Measurements from ENCODE around the gene CPXM1. TPM values are rescaled to one million over a fixed set of nuclear protein-coding genes. Genes with fewer than 3 reads are reported as not detected.

The CPXM1 gene
- total RNA-seq, 6 experiments from 2014 or later = 0.10 TPM; not detected in 5

DNA sequence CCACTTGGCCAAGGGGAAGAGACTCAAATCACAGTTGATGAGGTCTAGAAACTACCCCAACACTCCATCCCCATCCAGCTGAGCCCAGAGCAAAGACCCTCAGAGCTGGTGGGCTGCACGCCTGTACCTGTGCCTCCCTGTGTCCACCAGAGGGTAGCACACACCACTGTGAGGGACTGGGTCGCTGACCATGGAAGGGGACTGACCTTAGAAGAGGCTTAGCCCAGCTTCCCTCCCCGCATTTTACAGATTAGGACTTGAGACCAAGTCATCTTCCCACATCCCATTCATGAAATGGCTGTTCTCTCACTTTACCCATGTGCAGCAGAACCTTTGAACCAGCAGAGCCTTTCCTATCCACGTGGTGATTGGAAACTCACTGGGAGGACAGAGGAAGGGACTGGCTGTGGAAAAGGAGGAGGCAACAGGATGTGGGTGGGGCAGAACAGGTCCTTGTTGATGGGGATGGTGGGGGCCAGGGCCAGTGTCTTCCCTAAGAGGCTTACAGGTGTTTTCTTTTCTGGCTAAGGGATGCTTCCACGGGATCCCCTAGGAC lies 44.3 kb downstream of the CPXM1 start:
- H3K4me1 Mint-ChIP-seq (ENCODE audit: low read depth) = peaks cover 16% of the 10 kb centered on the region
- DNase-seq = no peak
- TF ChIP-seq, protein P1, sequence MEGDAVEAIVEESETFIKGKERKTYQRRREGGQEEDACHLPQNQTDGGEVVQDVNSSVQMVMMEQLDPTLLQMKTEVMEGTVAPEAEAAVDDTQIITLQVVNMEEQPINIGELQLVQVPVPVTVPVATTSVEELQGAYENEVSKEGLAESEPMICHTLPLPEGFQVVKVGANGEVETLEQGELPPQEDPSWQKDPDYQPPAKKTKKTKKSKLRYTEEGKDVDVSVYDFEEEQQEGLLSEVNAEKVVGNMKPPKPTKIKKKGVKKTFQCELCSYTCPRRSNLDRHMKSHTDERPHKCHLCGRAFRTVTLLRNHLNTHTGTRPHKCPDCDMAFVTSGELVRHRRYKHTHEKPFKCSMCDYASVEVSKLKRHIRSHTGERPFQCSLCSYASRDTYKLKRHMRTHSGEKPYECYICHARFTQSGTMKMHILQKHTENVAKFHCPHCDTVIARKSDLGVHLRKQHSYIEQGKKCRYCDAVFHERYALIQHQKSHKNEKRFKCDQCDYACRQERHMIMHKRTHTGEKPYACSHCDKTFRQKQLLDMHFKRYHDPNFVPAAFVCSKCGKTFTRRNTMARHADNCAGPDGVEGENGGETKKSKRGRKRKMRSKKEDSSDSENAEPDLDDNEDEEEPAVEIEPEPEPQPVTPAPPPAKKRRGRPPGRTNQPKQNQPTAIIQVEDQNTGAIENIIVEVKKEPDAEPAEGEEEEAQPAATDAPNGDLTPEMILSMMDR (IDR thresholded peaks at IDR 0.05) = peak; percentile 84
- H3K4me3 Mint-ChIP-seq = no peak overlapping the region
- peaks cover 48% of the 10 kb centered on the region for H3K27me3 Mint-ChIP-seq (ENCODE audit: insufficient read depth)
- H3K27ac Mint-ChIP-seq = no peak overlapping the region
- H3K9me3 Mint-ChIP-seq = no peaks in the 10 kb centered on the region
- H3K36me3 Mint-ChIP-seq (ENCODE audit: low read depth) = no peaks in the 10 kb centered on the region

DNA sequence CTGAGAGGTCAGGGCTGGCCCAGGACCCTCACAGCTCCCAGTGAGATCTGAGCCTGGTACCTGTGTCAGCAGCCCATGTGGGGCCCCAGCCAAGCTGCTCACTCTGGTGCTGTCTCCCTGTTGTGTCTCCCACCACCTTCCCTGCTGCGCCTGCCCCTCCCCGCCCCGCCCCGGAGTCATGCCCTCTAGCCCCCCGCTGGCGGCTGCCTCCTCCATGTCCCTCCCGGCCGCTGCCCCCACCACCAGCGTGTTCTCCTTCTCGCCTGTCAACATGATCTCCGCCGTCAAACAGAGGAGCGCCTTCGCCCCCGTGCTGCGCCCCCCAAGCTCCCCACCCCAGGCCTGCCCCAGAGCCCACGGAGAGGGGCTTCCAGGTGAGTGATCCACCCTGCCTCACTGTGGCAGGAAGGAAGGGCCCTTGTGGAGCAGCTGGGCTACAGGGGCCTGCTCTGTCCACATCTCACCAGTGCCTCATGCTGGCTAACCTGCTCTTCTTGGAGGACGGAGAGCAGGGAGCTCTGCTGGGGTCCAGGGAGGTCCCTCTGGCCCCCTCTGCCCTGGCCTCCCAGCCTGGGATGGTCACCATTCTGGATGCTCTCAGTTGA lies 44.9 kb downstream of the CPXM1 start:
- H3K27ac Mint-ChIP-seq = no peak overlapping the region
- H3K4me1 Mint-ChIP-seq (ENCODE audit: low read depth) = peaks cover 22% of the 10 kb centered on the region
- no peak overlapping the region for H3K4me3 Mint-ChIP-seq
- TF ChIP-seq, protein P1 (IDR thresholded peaks at IDR 0.05) = no peak
- no peaks in the 10 kb centered on the region for H3K9me3 Mint-ChIP-seq
- peaks cover 49% of the 10 kb centered on the region for H3K27me3 Mint-ChIP-seq (ENCODE audit: insufficient read depth)
- DNase-seq = no peak
- H3K36me3 Mint-ChIP-seq (ENCODE audit: low read depth) = no peaks in the 10 kb centered on the region

DNA sequence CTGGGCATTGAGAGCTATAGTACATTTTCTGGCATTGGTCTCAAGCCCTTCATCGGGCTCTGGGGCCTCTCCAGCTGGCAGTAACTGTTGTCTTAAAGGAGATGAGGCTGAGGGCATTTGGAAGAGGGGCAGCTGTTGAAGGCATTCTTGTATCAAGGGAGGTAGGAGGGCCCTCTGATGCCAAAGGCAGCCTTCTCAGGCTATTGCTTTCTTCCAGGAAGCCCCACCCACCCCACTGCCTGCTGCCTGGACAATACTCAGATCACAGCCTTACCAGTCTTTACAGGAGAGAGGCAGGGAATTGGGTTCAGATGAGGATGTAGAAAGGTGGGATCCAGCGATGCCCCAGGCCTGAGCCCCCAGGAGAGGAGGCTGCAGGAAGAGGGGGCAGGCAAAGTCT lies 46.0 kb downstream of the CPXM1 start:
- TF ChIP-seq, protein P1 (IDR thresholded peaks at IDR 0.05) = no peak
- H3K9me3 Mint-ChIP-seq = no peaks in the 10 kb centered on the region
- no peak overlapping the region for H3K4me3 Mint-ChIP-seq
- no peaks in the 10 kb centered on the region for H3K36me3 Mint-ChIP-seq (ENCODE audit: low read depth)
- no peak overlapping the region for H3K27ac Mint-ChIP-seq
- DNase-seq = no peak
- peaks cover 57% of the 10 kb centered on the region for H3K27me3 Mint-ChIP-seq (ENCODE audit: insufficient read depth)
- peaks cover 23% of the 10 kb centered on the region for H3K4me1 Mint-ChIP-seq (ENCODE audit: low read depth)

DNA sequence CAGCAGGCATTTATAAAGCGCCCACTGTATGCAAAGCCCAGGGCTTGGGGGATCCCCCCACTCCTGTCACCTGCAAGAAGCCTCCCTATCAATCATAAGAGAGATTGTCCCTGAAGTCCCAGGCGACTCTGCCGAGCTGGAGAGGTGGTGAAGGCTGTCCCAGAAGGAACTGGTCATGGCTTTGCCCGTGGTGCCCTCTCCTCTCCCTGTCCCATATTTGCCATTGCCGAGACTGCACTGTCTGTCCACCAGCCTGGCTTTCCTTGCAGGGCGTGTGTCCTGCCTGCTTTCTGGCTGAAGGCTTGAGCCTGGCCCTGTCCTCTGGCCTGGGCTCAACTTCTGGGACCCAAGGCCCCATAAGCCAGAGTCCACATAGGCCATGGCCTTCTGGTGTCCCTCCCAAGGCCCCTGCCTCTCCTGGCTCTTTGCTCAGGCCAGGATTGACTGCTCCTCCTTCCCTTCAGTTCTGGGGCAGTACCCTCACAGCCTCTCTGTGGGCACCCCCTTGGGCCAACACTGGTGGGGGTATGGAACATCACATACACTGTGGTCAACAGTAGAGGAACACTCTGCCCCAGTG lies 46.9 kb downstream of the CPXM1 start:
- Mint-ChIP-seq H3K27me3 (ENCODE audit: insufficient read depth) (peaks cover 55% of the 10 kb centered on the region), H3K4me3 (no peak overlapping the region; the same call in 1 of the 2 replicates), H3K4me1 (ENCODE audit: low read depth) (peaks cover 23% of the 10 kb centered on the region), H3K9me3 (no peaks in the 10 kb centered on the region), H3K27ac (no peak overlapping the region), H3K36me3 (ENCODE audit: low read depth) (no peaks in the 10 kb centered on the region)
- TF ChIP-seq, protein P1 (IDR thresholded peaks at IDR 0.05) = no peak
- DNase-seq = no peak

DNA sequence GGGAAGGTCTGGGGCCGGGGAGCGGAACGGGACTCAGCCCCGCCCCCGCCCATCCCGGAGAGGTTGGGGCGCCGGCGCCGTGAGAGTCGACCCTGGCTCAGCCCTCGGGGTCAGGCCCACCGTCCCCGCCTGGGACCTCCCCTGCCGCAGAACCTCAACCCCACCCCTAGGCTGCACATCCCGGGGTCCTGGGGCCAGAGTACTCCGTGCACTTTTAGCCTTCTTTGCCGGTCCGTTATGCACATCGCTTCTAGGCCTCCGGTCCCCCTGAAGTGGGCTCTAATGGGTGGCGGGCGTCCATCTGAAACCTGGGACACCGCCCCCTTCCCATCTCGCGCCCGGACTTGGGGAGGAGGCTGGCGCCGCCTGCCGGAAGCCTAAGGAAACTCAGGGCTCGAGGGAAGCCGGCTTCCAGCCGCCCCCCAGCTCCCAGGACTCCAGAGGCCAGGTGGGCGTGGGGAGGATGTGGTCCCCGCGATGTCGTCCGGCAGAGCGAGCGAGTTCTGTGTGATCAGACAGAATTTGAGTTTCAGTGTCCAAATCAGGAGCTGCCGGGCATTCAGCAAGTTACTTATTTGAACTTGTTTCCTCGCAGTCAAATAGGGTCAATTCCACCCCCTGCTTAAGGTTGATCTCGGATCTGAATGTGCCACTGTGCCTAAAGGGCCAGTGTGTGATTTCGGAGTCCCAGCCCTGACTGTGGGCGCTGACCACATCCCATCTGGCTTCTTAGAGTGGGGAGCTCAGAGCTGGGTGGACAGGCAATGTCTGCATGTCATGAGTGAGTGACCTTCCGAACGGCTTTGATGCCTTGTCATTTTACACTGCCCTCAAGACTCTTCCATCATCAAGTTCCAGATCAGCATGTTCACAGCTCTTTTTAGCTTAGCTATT lies 47.6 kb downstream of the CPXM1 start:
- TF ChIP-seq, protein P1 (IDR thresholded peaks at IDR 0.05) = peak; percentile 79
- Mint-ChIP-seq H3K36me3 (ENCODE audit: low read depth) (no peaks in the 10 kb centered on the region), H3K4me3 (peak overlapping the region; percentile 78), H3K4me1 (ENCODE audit: low read depth) (peaks cover 23% of the 10 kb centered on the region), H3K9me3 (no peaks in the 10 kb centered on the region), H3K27ac (no peak overlapping the region), H3K27me3 (ENCODE audit: insufficient read depth) (peaks cover 55% of the 10 kb centered on the region)
- no peak for DNase-seq
